ENCODE measurements around the gene RETSAT.
"Not testable (repeated sequence)": the region's sequence is repeated elsewhere in the genome, so short reads cannot be mapped to it uniquely, and the experiment has no call there.

RETSAT gene

DNA sequence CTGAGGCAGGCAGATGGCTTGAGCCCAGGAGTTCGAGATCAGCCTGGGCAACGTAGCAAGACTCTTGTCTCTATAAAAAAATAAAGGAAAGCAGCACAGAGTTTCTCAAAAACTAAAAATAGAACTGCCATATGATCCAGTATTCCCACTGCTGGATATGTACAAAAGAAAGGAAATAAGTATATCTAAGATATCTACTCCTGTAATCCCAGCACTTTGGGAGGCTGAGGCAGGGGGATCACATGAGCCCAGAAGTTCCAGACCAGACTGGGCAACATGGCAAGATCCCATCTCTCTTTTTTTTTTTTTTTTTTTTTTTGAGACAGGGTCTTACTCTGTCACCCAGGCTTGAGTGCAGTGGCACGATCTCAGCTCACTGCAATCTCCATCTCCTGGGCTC lies 24.6 kb downstream of the RETSAT start:
- not testable (repeated sequence) for DNase-seq

DNA sequence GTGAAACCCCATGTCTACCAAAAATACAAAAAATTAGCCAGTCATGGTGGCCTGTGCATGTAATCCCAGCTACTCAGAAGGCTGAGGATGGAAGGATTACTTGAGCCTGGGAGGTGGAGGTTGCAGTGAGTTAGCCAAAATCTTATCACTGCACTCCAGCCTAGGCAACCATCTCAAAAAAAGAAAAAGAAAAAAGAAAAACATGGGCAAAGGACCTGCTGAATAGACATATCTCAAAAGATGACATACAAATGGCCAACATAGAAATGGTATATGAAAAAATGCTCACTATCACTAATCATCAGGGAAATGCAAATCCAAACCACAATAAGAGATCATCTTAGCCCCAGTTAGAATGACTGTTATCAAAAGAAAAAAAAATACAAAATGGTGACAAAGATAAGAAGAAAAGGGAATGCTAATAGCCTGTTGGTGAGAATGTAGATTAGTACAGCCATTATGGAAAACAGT lies 25.1 kb downstream of the RETSAT start:
- DNase-seq: no peak

- DNase-seq: peak; percentile 90
Observed at GRCh38 chr2:85327822-85328617, 26.3 kb downstream of the RETSAT start, which contains the start of gene TGOLN2. Gene TGOLN2 (minus strand): TSS chr2:85327989. CDS start chr2:85327962, 27 bp downstream.

- DNase-seq: peak; percentile 19
Observed at GRCh38 chr2:85327160-85327821, 27.0 kb downstream of the RETSAT start.

GRCh38 chr2:85326406-85327159 lies 27.7 kb downstream of the RETSAT start:
- DNase-seq: no peak

GRCh38 chr2:85325466-85325811 lies 28.9 kb downstream of the RETSAT start:
- DNase-seq: no peak

- DNase-seq: peak; percentile 63
Observed at GRCh38 chr2:85324639-85325465, 29.5 kb downstream of the RETSAT start.

GRCh38 chr2:85323988-85324367 lies 30.4 kb downstream of the RETSAT start:
- DNase-seq: not testable (repeated sequence)

- no peak for DNase-seq
Observed at GRCh38 chr2:85323351-85323987, 30.9 kb downstream of the RETSAT start.

DNA sequence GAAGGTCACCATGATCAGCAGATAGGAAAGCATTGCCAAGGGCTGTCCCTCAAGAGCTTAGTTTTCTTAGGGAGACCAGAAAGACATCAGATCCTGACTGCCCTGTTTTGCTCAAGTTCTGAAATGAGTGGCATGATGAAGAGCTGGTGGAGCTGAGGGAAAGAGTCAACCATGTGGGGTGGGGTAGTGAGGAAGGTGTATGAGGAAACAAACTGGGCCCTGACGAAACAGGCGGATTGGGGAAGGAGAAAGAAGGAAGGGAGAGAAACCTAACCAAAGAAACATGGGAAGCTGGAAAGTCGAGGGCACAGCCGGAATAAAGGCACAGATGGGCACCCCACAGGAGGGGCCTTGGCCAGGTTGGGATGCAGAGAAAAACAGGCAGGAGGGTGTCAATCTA lies 34.5 kb downstream of the RETSAT start:
- DNase-seq: no peak

GRCh38 chr2:85318222-85319074 lies 35.9 kb downstream of the RETSAT start:
- peak; percentile 43 for DNase-seq

- DNase-seq: not testable (repeated sequence)
Observed at GRCh38 chr2:85315921-85316320, 38.4 kb downstream of the RETSAT start.

- DNase-seq: no peak
Observed at GRCh38 chr2:85314884-85315242, 39.5 kb downstream of the RETSAT start.

DNA sequence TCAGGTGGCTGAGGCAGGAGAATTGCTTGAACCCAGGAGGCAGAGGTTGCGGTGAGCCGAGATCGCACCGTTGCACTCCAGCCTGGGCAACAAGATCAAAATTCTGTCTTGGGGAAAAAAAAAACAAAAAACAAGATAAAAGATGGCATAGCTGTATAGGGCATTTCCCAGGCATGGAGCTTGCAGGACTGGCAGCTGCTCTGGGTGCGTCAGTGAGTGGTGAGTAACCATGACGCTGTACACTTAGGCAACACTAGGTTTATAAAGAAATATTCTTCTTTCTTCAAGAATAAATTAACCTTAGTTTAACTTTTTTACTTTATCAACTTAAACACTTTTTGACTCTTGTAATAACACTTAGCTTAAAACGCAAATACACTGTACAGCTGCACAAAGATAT lies 41.9 kb downstream of the RETSAT start:
- DNase-seq: peak; percentile 86

- no peak for DNase-seq
Observed at GRCh38 chr2:85310330-85310729, 44.0 kb downstream of the RETSAT start.

DNA sequence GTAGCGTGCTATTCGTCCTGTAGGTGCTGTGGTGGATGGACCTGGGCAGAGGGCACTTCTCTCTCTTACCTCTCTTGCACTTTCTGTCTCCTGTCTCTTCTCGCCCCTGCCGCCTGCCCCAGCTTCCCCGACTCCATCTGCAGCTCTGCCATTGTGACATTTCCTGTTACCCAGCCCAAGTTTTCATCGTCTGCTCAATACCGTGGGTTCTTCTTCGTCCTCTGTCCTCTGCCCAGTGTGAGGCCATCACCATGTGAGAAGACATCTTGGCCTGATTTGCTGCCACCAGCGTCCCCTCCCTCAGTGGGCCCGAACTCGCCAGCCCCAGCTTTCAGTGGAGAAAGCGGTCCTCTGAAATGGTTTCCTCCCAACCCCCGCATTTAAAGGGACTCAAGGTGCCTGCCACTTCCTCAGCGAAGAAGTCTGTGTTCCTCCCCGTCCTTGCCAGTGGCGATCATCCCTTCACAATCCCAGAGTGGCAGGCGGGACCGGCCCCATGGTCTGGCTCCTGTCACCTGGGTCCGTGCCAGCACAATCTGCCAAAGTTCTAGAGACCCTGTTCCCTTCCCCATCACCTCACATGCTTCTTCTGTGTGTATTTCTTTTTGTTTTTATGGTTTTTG lies 44.5 kb downstream of the RETSAT start:
- DNase-seq: no peak

DNA sequence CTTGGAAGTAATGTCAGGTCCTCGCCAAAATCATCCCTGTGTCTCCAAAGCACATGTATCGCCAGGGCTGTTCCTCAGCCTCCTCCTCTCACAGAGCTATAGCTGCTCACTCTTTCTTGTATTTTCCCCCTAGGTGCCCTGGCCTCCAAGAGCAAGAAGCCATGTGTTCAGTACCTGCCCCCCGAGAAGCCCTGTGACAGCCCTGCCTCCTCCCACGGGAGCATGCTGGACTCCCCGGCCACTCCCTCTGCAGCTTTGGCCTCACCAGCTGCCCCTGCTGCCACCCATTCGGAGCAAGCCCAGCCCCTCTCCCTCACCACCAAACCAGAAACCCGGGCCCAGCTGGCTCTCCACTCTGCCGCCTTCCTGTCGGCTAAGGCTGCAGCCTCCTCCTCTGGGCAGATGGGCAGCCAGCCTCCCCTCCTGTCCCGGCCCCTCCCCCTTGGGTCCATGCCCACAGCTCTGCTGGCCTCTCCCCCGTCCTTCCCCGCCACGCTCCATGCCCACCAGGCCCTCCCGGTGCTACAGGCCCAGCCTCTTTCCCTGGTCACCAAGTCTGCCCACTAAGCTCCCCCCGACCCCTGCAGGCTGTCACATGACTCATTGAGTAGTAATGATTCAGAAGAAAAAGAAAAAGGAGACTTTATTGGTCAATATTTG lies 45.3 kb downstream of the RETSAT start:
- peak; percentile 48 for DNase-seq

- DNase-seq: no peak
Observed at GRCh38 chr2:85308201-85308600, 46.1 kb downstream of the RETSAT start.

GRCh38 chr2:85307527-85307897 lies 46.8 kb downstream of the RETSAT start:
- no peak for DNase-seq

All from HCEC 1CT (cell line).